HepG2 (cell line): ENCODE measurements around the gene PRXL2B. TPM values are rescaled to one million over a fixed set of nuclear protein-coding genes. Genes with fewer than 3 reads are reported as not detected.

ENCODE experiments used
- CTCF ChIP-seq: sonication (generic); formaldehyde crosslinking; IDR thresholded peaks from 2 replicates; pipeline ENCODE4 v1.5.0; 2020; ENCODE audit warnings: mild to moderate bottlenecking, missing genetic modification reagents, moderate library complexity
- ERF ChIP-seq: IDR thresholded peaks from 2 replicates; pipeline ENCODE4 v1.6.1; 2018; ENCODE audit warnings: missing biosample characterization, missing genetic modification reagents
- ESRRA ChIP-seq: sonication (generic); formaldehyde crosslinking; IDR thresholded peaks from 2 replicates; pipeline ENCODE4 v1.5.1; 2020; ENCODE audit warnings: mild to moderate bottlenecking, low read depth, missing genetic modification reagents
- HOXA3 ChIP-seq: sonication (generic); formaldehyde crosslinking; IDR thresholded peaks from 2 replicates; pipeline ENCODE4 v1.5.0; 2020; ENCODE audit warnings: missing genetic modification reagents
- JDP2 ChIP-seq: sonication (generic); formaldehyde crosslinking; IDR thresholded peaks from 2 replicates; pipeline ENCODE4 v1.8.1; 2022; ENCODE audit warnings: missing genetic modification reagents, borderline replicate concordance
- KMT2B ChIP-seq: IDR thresholded peaks from 2 replicates; pipeline ENCODE4 v1.6.1; 2016; ENCODE audit warnings: missing genetic modification reagents, missing compliant biosample characterization
- MYC ChIP-seq: sonication (generic); formaldehyde crosslinking; IDR thresholded peaks from 2 replicates; pipeline ENCODE4 v1.9.0; 2021; ENCODE audit warnings: missing genetic modification reagents, borderline replicate concordance
- NFYB ChIP-seq: sonication (generic); formaldehyde crosslinking; IDR thresholded peaks from 2 replicates; pipeline ENCODE4 v1.4.0; 2020; ENCODE audit warnings: missing genetic modification reagents
- PCBP1 ChIP-seq: fragments of 200-400 bp; formaldehyde crosslinking; IDR thresholded peaks from 2 replicates; pipeline ENCODE4 v1.6.1; 2017; ENCODE audit warnings: mild to moderate bottlenecking, low read depth, low read length, borderline replicate concordance
- SMAD3 ChIP-seq: sonication (generic); formaldehyde crosslinking; IDR thresholded peaks from 2 replicates; pipeline ENCODE4 v1.4.0; 2020; ENCODE audit warnings: missing genetic modification reagents
- STAT5B ChIP-seq: sonication (generic); formaldehyde crosslinking; IDR thresholded peaks from 2 replicates; pipeline ENCODE4 v1.4.0; 2020; ENCODE audit warnings: missing genetic modification reagents
- ZFP82 ChIP-seq: sonication (generic); formaldehyde crosslinking; IDR thresholded peaks from 2 replicates; pipeline ENCODE4 v1.5.1; 2020; ENCODE audit warnings: mild to moderate bottlenecking, missing genetic modification reagents, borderline replicate concordance
- ZFP91 ChIP-seq: sonication (generic); formaldehyde crosslinking; IDR thresholded peaks from 2 replicates; pipeline ENCODE4 v1.9.0; 2022; ENCODE audit warnings: missing genetic modification reagents, mild to moderate bottlenecking, borderline replicate concordance
- ZFY ChIP-seq: sonication (generic); formaldehyde crosslinking; IDR thresholded peaks from 2 replicates; pipeline ENCODE4 v1.4.0; 2020; ENCODE audit warnings: missing genetic modification reagents
- ZNF180 ChIP-seq: sonication (generic); formaldehyde crosslinking; IDR thresholded peaks from 2 replicates; pipeline ENCODE4 v1.4.0; 2020; ENCODE audit warnings: low read depth, missing genetic modification reagents, borderline replicate concordance
- ZNF256 ChIP-seq: sonication (generic); formaldehyde crosslinking; conservative IDR thresholded peaks from 2 replicates; pipeline ENCODE4 v1.4.0; 2020; ENCODE audit warnings: missing genetic modification reagents
- ZNF292 ChIP-seq: sonication (generic); formaldehyde crosslinking; IDR thresholded peaks from 2 replicates; pipeline ENCODE4 v1.8.1; 2022; ENCODE audit warnings: mild to moderate bottlenecking, low read depth, missing genetic modification reagents, borderline replicate concordance
- ZNF451 ChIP-seq: sonication (generic); formaldehyde crosslinking; IDR thresholded peaks from 2 replicates; pipeline ENCODE4 v1.5.0; 2020; ENCODE audit warnings: mild to moderate bottlenecking, missing genetic modification reagents
- ZNF644 ChIP-seq: IDR thresholded peaks from 2 replicates; pipeline ENCODE4 v1.6.1; 2016; ENCODE audit warnings: low read depth
- ZNF691 ChIP-seq: sonication (generic); formaldehyde crosslinking; IDR thresholded peaks from 2 replicates; pipeline ENCODE4 v1.4.0; 2020; ENCODE audit warnings: missing genetic modification reagents, low read depth, mild to moderate bottlenecking, borderline replicate concordance
- ZNF766 ChIP-seq: sonication (generic); formaldehyde crosslinking; IDR thresholded peaks from 2 replicates; pipeline ENCODE4 v1.5.0; 2020; ENCODE audit warnings: missing genetic modification reagents, borderline replicate concordance
- ZNF782 ChIP-seq: sonication (generic); formaldehyde crosslinking; IDR thresholded peaks from 2 replicates; pipeline ENCODE4 v1.4.0; 2020; ENCODE audit warnings: missing genetic modification reagents, mild to moderate bottlenecking, borderline replicate concordance
- ZSCAN21 ChIP-seq: sonication (generic); formaldehyde crosslinking; IDR thresholded peaks from 2 replicates; pipeline ENCODE4 v1.8.0; 2022; ENCODE audit warnings: mild to moderate bottlenecking, missing genetic modification reagents, moderate library complexity, borderline replicate concordance
- polyA plus RNA-seq, 8 experiments: library from polyadenylated mRNA; depleted of rRNA in 3 of 8; stranded (reverse) in 7 of 8; unstranded in 1 of 8; fragments of >200 nt; fragmentation: Illumina TruSeq in 4 of 8; extraction: Trizol in 4 of 8; gene quantifications; 2 replicates each; pipeline versions ENCODE4 v1.2.1 to v1.2.3, GENCODE V29; 2011 to 2016; ENCODE audit warnings: low read depth in 4 of 8, missing spikeins in 1 of 8, mixed read lengths in 1 of 8; ENCODE audit not compliant: insufficient read depth in 1 of 8
- total RNA-seq, 5 experiments: library from RNA; depleted of rRNA; stranded (reverse); fragments of >200 nt; fragmentation: Illumina TruSeq; extraction: Trizol; gene quantifications; 2 replicates each; pipeline ENCODE4 v1.2.3, GENCODE V29; 2016; ENCODE audit warnings: low read depth in 1 of 5

PRXL2B gene
- total and polyA plus RNA-seq, 2 of the 13 experiments (the other 11 are each of a cell fraction or from before 2014, with no cell fraction given): 16.8 to 22.1 TPM

GRCh38 chr1:2631136-2632050 lies 44.8 kb downstream of the PRXL2B start (continued):
- TF ChIP-seq ZNF766: no peak
- TF ChIP-seq ZNF691 (CRISPR knock-in tag): 0 out of 2 replicates have a peak, but pooled peaks have one; percentile 39
- peak; percentile 35; the same call in 1 of the 2 replicates for TF ChIP-seq NFYB (CRISPR knock-in tag)
- TF ChIP-seq ZNF644 (CRISPR knock-in tag): 0 out of 2 replicates have a peak, but pooled peaks have one; percentile 42
- TF ChIP-seq ZSCAN21 (CRISPR knock-in tag): no peak
- TF ChIP-seq ZNF256 (CRISPR knock-in tag): no peak
- peak; percentile 15; the same call in 1 of the 2 replicates for TF ChIP-seq HOXA3 (CRISPR knock-in tag)
- no peak for TF ChIP-seq ESRRA (CRISPR knock-in tag)
- peak; percentile 79 for TF ChIP-seq CTCF
- TF ChIP-seq ZFY (CRISPR knock-in tag): peak; percentile 30; the same call in 1 of the 2 replicates
- peak; percentile 56; the same call in 1 of the 2 replicates for TF ChIP-seq ZNF292 (CRISPR knock-in tag)
- TF ChIP-seq SMAD3 (CRISPR knock-in tag): no peak
- no peak for TF ChIP-seq ZNF451 (CRISPR knock-in tag)
- TF ChIP-seq ZNF180 (CRISPR knock-in tag): no peak
- peak; percentile 21; the same call in 1 of the 2 replicates for TF ChIP-seq ZFP91 (CRISPR knock-in tag)
- peak; percentile 16; the same call in 1 of the 2 replicates for TF ChIP-seq MYC
- no peak for TF ChIP-seq ZNF782
- no peak for TF ChIP-seq KMT2B (CRISPR knock-in tag)
- 0 out of 2 replicates have a peak, but pooled peaks have one; percentile 27 for TF ChIP-seq PCBP1
- TF ChIP-seq ERF (CRISPR knock-in tag): peak; percentile 35; the same call in 1 of the 2 replicates
- no peak for TF ChIP-seq JDP2
- TF ChIP-seq ZFP82: no peak
- TF ChIP-seq STAT5B (CRISPR knock-in tag): no peak
